GM21737 (cell line): ENCODE measurements around the gene AZI2.

Source experiments
- ATAC-seq: cut with Tn5 transposase; IDR thresholded peaks from one replicate; pipeline ENCODE4 v1.9.1; 2021; ENCODE audit warnings: mild to moderate bottlenecking, moderate library complexity; ENCODE audit not compliant: unreplicated experiment

The AZI2 gene

DNA sequence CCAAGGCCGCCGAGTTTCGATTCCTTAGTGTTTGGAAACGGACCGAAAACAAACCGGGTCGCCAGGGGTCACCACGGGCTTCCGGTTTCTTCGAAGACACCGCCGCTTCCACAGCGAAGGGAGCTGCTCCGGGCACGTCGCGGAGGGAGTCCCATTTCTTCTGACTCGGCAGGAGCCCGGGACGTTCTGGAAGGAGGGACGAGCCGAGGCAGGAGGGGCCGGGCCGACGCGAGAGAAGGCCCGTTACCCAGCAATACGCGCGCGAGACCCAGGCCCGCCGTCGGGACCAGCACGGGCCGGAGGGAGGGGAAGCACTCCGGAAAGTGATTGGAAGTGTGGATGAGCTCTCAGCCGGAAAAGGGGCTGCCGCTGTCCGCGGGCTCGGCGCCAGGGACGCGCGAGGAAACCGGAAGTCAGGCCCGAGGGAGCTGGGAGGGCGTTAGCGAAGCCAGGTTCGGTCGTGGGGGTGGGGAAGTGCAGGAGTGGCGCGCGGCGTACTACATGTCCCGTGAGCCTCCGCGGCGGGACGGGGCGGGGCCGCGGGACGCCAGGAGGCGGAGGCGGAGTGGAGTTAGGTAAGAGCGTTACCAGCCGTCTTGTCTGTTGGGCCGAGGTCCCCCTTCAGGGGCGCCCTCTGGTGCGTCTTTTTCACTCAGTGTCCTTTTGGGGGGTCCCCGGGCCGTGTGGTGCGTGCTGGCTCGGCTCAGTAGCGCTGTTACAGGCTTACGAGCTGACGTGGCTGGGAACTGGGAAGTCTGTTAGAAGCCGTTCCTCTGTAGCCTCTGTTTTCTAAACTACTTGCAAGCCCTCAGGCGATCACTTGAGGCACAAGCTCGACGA lies at the start of gene AZI2, which contains the start of gene ZCWPW2:
AZI2 (minus strand) TSS at position 196 of the 840 bp plus-strand sequence. CDS start 8,207 bp downstream, outside the sequence.
ZCWPW2 (plus strand) TSS at position 93 of the 840 bp plus-strand sequence. CDS start 64,348 bp downstream, outside the sequence.
- peak; percentile 95 for ATAC-seq

DNA sequence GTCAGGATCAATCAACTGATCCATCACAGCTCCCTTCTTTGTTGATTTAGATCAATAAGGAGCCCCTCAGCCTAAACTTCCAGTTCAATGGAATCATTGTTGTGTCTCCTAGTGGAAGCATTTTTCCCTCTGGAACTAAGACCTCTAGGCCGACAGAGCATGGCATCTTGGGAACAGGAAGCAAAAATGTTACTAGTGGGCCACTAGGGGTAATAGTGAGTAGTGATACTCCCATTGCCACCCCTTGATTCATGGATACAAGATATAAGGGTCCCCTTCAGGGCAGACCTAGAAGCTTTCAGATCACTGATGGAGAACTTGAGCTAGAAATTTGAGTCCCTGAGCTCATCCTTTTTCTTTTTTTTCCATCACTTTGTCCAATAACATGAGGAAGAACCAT lies 40.4 kb upstream of the AZI2 start:
- no peak for ATAC-seq

DNA sequence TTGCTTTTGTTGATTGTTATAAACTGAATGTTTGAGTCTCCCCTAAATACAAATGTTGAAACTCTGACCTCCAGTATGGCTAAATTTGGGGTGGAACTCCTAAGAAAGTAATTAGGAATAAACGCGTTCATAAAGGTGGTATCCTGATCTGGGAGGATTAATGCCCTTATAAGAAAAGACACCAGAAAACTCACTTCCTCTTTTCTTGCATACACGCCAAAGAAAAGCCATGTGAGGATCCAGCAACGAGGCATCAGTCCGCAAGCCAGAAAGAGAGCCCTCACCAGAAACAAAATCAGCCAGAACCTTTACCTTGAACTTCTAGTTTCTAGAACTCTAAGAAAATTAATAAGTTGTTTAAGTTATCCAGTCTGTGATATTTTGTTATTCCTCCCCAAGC lies 37.4 kb upstream of the AZI2 start:
- no peak for ATAC-seq

DNA sequence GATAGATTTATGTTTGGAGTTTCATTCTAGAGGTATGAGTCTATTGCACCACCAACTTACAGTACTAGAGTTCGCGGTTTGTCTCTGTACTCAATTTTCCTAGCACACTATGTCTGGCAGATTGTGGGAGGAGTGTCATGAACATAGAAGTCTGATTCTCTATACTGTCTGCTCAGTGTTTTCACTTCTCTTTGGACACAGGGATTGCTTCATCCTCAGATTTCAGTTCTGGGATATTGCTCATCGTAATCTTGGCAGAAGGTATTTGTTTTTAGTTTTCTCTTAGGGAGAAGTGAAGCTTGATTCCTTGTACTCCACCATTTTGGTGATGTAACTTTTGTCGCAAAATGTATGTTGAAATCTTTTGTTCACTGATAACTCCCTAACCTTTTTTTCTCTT lies 27.8 kb upstream of the AZI2 start:
- no peak for ATAC-seq

DNA sequence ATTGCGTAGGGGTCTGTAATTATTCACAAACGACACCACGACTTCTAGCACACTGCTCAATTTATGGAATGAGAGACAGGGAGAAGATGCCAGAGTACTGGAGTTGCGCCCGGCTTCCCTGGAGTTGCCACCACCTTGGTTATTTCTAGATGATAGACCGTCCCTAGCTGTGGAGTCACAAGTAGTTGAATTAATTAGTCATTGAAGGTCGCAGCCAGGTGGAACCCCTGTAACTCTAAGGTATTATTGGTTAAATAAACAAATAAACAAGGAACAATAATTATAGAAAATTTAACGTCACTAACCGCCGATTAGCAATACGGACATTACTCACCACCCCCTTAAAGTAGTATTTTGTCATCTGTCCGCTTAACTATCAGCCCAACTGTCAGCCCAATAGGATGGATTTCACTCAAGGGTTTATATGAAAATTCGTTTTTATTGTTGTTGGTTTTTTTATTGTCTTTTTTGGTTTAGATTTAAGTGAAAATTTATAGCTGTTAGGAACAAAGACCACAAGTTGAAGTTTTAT lies 911 bp upstream of the AZI2 start:
- no peak for ATAC-seq

GRCh38 chr3:28348265-28348628 lies 377 bp downstream of the AZI2 start:
- no peak for ATAC-seq

DNA sequence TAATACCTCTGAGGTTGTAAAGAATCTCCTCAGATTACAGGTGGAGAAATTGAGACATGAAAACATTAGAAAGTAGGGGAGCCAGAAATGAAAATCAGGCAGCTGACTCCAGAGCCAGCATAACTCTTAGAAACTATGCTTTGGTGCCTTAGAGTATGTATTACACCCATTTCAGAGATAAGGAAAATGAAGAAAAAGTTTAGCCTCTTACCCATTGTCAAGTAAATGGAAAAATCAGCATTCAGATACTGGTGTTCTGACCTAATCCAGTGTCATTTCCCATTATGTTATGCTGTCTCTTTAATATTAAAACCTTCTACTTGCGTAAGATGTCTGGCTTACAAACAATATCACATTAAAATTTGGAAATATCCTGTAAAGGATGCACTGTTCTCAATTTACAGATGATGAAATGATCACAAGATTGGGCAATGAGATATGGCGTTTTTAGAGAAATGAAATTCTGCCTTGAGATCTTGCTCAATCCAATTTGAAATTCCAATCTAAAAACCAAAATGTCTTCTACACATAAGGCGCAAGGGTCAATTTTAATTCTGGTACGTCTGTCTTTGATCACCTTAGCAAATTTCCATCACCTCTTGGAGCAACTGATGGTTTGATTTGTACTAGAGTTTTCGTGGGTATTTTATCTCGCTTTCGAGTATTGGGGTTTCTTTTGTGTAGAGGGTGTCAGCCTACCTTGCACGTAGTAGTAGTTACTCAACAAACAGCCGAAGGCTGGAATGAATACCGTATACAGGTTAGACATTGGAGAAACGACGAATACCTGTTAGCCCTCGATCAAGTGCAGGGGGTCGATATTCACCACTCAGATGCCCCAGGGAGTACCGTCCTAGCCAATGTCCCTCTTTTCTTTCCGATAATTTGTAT lies 1.0 kb downstream of the AZI2 start:
- no peak for ATAC-seq

GRCh38 chr3:28345690-28346089 lies 2.9 kb downstream of the AZI2 start:
- no peak for ATAC-seq

DNA sequence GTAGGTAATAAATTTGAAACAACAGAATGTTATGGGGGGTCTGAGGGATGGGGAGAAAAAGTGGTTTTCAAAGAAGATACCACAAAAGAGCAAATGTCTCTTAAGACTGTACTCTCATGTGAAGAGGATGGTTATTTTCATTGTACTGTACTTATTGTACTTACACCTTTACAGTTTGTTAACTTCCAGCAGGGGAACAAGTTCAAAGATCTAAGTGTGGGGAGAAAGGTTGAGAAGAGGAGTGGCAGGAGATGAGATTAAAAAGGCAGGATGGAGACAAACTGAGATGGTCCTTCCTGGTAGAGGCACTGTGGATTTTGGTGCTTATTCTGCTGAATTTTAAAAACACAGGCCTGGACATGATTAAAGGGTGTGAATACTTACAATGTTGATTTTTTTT lies 5.5 kb downstream of the AZI2 start:
- no peak for ATAC-seq

- ATAC-seq: no peak
Measured at GRCh38 chr3:28337230-28337629, 11.4 kb downstream of the AZI2 start.

- no peak for ATAC-seq
Measured at GRCh38 chr3:28335246-28335645, 13.4 kb downstream of the AZI2 start.

GRCh38 chr3:28334552-28334951 lies 14.1 kb downstream of the AZI2 start:
- ATAC-seq: no peak

GRCh38 chr3:28328188-28329151 lies 20.2 kb downstream of the AZI2 start:
- ATAC-seq: no peak

- peak; percentile 72 for ATAC-seq
Measured at GRCh38 chr3:28326458-28326926, 22.1 kb downstream of the AZI2 start.

GRCh38 chr3:28322464-28322863 lies 26.2 kb downstream of the AZI2 start:
- no peak for ATAC-seq

DNA sequence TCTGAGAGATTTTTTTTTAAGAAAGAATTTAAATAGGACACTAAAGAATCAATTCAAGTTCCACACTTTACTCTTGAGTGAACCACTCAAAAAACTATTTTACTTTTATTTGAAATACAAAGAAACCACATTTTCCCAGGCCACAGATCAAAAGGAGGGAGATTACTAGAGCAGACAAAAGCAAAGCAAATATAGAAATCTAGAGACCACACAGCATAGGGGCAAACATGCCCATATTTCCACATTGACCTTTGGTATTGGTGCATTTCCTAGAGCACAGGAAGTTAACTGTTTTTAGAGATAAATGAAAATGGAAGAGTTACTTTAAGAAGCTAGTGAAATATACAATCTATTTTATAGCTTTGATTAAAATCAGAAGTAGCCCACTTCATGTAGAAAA lies 27.6 kb downstream of the AZI2 start:
- ATAC-seq: no peak

DNA sequence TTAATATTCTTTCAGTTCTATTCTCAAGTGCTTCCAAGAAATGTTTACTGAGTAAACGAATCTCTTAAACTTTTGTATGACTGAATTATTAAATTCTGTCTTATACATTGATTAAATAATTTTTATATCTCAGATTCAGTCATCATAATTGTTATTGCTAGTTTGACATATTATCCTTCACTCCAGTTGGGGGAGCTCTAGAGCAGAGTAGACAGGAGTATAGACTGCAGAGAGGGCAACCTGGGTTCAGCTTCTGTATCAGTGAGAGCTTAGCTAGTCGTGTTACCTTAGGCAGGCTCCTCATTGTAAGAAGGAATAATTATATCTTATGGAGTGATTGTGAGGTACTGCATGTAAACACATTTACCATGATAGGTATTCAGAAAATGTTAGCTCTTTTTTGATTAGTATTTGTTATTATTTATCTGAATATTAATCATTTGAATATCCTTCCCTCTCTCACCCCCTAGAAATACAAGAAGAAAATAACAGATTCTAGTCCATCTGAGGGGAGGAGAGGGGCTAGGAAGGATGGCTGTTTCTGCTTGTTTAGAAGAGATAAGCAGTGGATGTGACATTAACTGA lies 31.1 kb downstream of the AZI2 start:
- ATAC-seq: peak; percentile 71

- ATAC-seq: no peak
Measured at GRCh38 chr3:28316226-28316625, 32.4 kb downstream of the AZI2 start.

- ATAC-seq: no peak
Measured at GRCh38 chr3:28315711-28316110, 32.9 kb downstream of the AZI2 start.

GRCh38 chr3:28308196-28308595 lies 40.4 kb downstream of the AZI2 start:
- no peak for ATAC-seq
